ENCODE results near the gene KCNK13.

DNA sequence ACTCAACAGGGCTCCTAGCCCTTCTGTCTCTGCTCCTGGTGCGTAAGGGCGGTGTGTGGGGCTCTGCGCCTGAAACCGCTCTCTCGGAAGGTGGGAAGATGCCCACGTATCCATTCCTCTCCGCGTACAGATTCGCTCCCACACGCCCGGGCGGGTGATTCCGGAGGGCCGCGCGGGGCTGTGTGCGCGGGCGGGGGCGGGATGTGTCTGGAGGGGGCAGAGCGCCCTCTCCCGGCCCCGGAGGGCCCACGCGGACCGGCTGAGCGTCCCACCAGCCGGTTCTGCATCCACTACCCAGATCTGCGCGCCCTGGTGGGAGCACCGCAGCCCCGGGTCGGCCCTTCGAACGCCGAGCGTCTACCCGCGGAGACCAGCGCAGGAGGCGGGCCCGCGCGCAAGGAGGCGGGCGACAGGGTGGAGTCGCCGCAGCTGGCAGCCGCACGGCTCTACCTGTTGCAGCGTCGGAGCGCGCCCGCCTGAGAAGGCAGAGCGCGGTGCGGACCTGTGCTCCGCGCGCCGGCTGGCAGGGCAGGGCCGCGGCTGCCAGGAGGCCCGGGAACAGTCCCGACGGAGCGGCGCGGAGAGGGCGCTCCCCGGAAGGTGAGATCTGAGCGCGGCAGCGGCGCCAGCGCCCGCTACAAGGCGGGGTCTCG lies 1.4 kb upstream of the KCNK13 start:
- TF ChIP-seq, protein P1, sequence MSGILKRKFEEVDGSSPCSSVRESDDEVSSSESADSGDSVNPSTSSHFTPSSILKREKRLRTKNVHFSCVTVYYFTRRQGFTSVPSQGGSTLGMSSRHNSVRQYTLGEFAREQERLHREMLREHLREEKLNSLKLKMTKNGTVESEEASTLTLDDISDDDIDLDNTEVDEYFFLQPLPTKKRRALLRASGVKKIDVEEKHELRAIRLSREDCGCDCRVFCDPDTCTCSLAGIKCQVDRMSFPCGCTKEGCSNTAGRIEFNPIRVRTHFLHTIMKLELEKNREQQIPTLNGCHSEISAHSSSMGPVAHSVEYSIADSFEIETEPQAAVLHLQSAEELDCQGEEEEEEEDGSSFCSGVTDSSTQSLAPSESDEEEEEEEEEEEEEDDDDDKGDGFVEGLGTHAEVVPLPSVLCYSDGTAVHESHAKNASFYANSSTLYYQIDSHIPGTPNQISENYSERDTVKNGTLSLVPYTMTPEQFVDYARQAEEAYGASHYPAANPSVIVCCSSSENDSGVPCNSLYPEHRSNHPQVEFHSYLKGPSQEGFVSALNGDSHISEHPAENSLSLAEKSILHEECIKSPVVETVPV (CRISPR knock-in tag; IDR thresholded peaks at IDR 0.05): no peak
- TF ChIP-seq ISL1 (CRISPR knock-in tag; IDR thresholded peaks at IDR 0.05) (no peak), ARNTL (CRISPR knock-in tag; IDR thresholded peaks at IDR 0.05; ENCODE audit: borderline replicate concordance, low read depth) (no peak), OSR1 (CRISPR knock-in tag; IDR thresholded peaks at IDR 0.05) (no peak), ZNF565 (CRISPR knock-in tag; conservative IDR thresholded peaks at IDR 0.05; ENCODE audit: low read depth) (no peak), PPARA (CRISPR knock-in tag; IDR thresholded peaks at IDR 0.05; ENCODE audit: borderline replicate concordance) (no peak), TOX (CRISPR knock-in tag; IDR thresholded peaks at IDR 0.05; ENCODE audit: borderline replicate concordance) (no peak), ZNF8 (CRISPR knock-in tag; IDR thresholded peaks at IDR 0.05) (no peak), ZFP30 (CRISPR knock-in tag; IDR thresholded peaks at IDR 0.05) (no peak), RARB (CRISPR knock-in tag; IDR thresholded peaks at IDR 0.05) (no peak), ZFP3 (CRISPR knock-in tag; IDR thresholded peaks at IDR 0.05) (no peak)
- TF ChIP-seq, protein P2, sequence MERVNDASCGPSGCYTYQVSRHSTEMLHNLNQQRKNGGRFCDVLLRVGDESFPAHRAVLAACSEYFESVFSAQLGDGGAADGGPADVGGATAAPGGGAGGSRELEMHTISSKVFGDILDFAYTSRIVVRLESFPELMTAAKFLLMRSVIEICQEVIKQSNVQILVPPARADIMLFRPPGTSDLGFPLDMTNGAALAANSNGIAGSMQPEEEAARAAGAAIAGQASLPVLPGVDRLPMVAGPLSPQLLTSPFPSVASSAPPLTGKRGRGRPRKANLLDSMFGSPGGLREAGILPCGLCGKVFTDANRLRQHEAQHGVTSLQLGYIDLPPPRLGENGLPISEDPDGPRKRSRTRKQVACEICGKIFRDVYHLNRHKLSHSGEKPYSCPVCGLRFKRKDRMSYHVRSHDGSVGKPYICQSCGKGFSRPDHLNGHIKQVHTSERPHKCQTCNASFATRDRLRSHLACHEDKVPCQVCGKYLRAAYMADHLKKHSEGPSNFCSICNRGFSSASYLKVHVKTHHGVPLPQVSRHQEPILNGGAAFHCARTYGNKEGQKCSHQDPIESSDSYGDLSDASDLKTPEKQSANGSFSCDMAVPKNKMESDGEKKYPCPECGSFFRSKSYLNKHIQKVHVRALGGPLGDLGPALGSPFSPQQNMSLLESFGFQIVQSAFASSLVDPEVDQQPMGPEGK (CRISPR knock-in tag; IDR thresholded peaks at IDR 0.05; ENCODE audit: borderline replicate concordance): no peak
- TF ChIP-seq, protein P3, sequence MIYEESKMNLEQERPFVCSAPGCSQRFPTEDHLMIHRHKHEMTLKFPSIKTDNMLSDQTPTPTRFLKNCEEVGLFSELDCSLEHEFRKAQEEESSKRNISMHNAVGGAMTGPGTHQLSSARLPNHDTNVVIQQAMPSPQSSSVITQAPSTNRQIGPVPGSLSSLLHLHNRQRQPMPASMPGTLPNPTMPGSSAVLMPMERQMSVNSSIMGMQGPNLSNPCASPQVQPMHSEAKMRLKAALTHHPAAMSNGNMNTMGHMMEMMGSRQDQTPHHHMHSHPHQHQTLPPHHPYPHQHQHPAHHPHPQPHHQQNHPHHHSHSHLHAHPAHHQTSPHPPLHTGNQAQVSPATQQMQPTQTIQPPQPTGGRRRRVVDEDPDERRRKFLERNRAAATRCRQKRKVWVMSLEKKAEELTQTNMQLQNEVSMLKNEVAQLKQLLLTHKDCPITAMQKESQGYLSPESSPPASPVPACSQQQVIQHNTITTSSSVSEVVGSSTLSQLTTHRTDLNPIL (CRISPR knock-in tag; IDR thresholded peaks at IDR 0.05; ENCODE audit: low read depth): no peak
- TF ChIP-seq, protein P4, sequence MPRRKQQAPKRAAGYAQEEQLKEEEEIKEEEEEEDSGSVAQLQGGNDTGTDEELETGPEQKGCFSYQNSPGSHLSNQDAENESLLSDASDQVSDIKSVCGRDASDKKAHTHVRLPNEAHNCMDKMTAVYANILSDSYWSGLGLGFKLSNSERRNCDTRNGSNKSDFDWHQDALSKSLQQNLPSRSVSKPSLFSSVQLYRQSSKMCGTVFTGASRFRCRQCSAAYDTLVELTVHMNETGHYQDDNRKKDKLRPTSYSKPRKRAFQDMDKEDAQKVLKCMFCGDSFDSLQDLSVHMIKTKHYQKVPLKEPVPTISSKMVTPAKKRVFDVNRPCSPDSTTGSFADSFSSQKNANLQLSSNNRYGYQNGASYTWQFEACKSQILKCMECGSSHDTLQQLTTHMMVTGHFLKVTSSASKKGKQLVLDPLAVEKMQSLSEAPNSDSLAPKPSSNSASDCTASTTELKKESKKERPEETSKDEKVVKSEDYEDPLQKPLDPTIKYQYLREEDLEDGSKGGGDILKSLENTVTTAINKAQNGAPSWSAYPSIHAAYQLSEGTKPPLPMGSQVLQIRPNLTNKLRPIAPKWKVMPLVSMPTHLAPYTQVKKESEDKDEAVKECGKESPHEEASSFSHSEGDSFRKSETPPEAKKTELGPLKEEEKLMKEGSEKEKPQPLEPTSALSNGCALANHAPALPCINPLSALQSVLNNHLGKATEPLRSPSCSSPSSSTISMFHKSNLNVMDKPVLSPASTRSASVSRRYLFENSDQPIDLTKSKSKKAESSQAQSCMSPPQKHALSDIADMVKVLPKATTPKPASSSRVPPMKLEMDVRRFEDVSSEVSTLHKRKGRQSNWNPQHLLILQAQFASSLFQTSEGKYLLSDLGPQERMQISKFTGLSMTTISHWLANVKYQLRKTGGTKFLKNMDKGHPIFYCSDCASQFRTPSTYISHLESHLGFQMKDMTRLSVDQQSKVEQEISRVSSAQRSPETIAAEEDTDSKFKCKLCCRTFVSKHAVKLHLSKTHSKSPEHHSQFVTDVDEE (CRISPR knock-in tag; IDR thresholded peaks at IDR 0.05): no peak
